Measurements from ENCODE around the gene ERC1. TPM values are rescaled to one million over a fixed set of nuclear protein-coding genes. Genes with fewer than 3 reads are reported as not detected.

ERC1 gene
- total RNA-seq, 1 donor from 2014 or later: 82.2 TPM

DNA sequence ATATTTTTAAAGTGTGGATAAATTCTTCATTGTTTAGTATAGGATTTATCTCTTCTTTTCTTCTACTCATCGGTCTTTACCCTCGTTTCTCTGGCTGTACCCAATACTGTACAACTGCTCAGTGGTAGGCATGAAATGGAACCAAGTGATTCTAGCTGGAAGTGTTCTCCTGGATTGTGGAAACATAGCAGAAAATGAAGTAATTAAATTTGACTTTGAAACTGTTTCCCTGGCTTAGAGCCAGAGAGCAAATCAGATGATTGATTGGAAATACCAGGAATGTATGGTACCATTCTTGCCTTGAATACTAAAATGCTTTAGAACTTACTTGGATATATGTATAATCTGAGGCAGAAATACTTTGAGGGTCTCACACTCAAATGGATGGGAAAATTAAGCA, 292.3 kb downstream of the ERC1 start:
- no peaks in the 10 kb centered on the region for H3K27me3 Mint-ChIP-seq (ENCODE audit: unreplicated experiment)
- TF ChIP-seq, protein P1, sequence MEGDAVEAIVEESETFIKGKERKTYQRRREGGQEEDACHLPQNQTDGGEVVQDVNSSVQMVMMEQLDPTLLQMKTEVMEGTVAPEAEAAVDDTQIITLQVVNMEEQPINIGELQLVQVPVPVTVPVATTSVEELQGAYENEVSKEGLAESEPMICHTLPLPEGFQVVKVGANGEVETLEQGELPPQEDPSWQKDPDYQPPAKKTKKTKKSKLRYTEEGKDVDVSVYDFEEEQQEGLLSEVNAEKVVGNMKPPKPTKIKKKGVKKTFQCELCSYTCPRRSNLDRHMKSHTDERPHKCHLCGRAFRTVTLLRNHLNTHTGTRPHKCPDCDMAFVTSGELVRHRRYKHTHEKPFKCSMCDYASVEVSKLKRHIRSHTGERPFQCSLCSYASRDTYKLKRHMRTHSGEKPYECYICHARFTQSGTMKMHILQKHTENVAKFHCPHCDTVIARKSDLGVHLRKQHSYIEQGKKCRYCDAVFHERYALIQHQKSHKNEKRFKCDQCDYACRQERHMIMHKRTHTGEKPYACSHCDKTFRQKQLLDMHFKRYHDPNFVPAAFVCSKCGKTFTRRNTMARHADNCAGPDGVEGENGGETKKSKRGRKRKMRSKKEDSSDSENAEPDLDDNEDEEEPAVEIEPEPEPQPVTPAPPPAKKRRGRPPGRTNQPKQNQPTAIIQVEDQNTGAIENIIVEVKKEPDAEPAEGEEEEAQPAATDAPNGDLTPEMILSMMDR (IDR thresholded peaks at IDR 0.05; ENCODE audit: partially characterized antibody, unreplicated experiment): no peak
- no peaks in the 10 kb centered on the region for H3K36me3 Mint-ChIP-seq (ENCODE audit: unreplicated experiment)
- H3K9me3 Mint-ChIP-seq (ENCODE audit: unreplicated experiment): no peaks in the 10 kb centered on the region
- H3K27ac Mint-ChIP-seq (ENCODE audit: unreplicated experiment): no peak overlapping the region
- no peak for DNase-seq
- peaks cover 19% of the 10 kb centered on the region for H3K4me1 Mint-ChIP-seq (ENCODE audit: low read depth, unreplicated experiment)
- H3K4me3 Mint-ChIP-seq (ENCODE audit: unreplicated experiment): no peak overlapping the region

DNA sequence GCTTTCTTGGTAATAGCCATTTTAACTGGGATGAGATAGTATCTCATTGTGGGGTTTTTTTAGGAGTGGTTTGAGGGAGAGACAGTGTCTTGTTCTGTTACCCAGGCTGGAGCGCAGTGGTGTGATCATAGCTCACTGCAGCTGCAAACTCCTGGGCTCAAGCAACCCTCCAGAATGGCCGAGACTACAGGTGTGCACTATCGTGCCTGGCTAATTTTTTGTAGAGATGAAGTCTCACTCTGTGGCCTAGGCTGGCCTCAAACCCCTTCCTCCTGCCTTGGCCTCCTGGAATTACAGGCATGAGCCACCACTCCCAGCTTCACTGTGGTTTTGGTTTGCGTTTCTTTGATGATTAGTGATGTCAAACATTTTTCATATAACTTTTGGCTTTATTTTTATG, 293.6 kb downstream of the ERC1 start:
- Mint-ChIP-seq H3K27ac (ENCODE audit: unreplicated experiment) (no peak overlapping the region), H3K27me3 (ENCODE audit: unreplicated experiment) (no peaks in the 10 kb centered on the region)
- no peak for DNase-seq

DNA sequence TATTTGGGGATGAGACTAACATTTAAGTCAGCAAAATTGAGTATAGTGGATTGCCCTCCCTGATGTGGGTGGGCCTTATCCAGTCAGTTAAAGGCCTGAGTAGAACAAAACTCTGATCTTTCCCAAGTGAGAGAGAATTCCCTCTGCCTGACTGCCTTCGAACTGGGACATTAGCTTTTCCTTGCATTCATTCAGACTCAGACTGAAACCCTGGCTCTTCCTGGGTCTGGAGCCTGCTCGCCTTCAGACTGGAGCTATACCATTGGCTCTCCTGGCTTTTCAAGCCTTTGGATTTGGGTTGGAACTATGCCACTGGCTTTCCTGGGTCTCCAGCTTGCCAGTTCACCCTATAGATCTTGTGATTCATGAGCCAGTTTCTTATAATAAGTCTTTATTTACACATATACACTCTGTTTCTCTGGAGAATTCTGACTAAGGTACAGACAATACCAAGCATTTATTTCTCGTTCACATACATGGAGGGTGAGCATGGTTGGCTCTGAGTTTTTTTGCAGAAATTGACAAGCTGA, 296.5 kb downstream of the ERC1 start:
- H3K27me3 Mint-ChIP-seq (ENCODE audit: unreplicated experiment): no peaks in the 10 kb centered on the region
- DNase-seq: no peak
- TF ChIP-seq, protein P1 (IDR thresholded peaks at IDR 0.05; ENCODE audit: partially characterized antibody, unreplicated experiment): no peak
- H3K4me3 Mint-ChIP-seq (ENCODE audit: unreplicated experiment): no peak overlapping the region
- no peaks in the 10 kb centered on the region for H3K9me3 Mint-ChIP-seq (ENCODE audit: unreplicated experiment)
- no peaks in the 10 kb centered on the region for H3K36me3 Mint-ChIP-seq (ENCODE audit: unreplicated experiment)
- H3K27ac Mint-ChIP-seq (ENCODE audit: unreplicated experiment): no peak overlapping the region
- peaks cover 14% of the 10 kb centered on the region for H3K4me1 Mint-ChIP-seq (ENCODE audit: low read depth, unreplicated experiment)

More for the DNA sequence above, 293.6 kb downstream of the ERC1 start:
- Mint-ChIP-seq H3K9me3 (ENCODE audit: unreplicated experiment) (no peaks in the 10 kb centered on the region), H3K4me1 (ENCODE audit: low read depth, unreplicated experiment) (peaks cover 17% of the 10 kb centered on the region), H3K4me3 (ENCODE audit: unreplicated experiment) (no peak overlapping the region), H3K36me3 (ENCODE audit: unreplicated experiment) (no peaks in the 10 kb centered on the region)
- TF ChIP-seq, protein P1 (IDR thresholded peaks at IDR 0.05; ENCODE audit: partially characterized antibody, unreplicated experiment): no peak

DNA sequence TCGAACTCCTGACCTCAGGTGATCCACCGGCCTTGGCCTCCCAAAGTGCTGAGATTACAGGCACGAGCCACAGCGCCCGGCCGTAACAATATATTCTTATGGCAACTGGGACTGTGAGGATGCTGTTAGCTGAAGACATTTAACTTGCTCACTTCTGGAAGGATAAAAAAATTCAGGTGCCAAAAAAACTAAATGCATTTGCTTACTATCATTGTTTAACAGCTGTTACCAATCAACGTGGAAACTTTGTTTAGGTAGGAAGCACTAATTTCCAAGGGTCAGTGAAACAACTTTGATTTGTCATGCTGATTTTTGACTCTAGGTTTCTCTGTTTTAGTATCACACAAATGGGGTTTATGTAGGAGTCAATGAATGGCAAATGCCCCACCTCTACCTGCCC, 297.3 kb downstream of the ERC1 start:
- Mint-ChIP-seq H3K4me3 (ENCODE audit: unreplicated experiment) (no peak overlapping the region), H3K27ac (ENCODE audit: unreplicated experiment) (no peak overlapping the region), H3K4me1 (ENCODE audit: low read depth, unreplicated experiment) (peaks cover 8% of the 10 kb centered on the region), H3K36me3 (ENCODE audit: unreplicated experiment) (no peaks in the 10 kb centered on the region), H3K9me3 (ENCODE audit: unreplicated experiment) (no peaks in the 10 kb centered on the region), H3K27me3 (ENCODE audit: unreplicated experiment) (no peaks in the 10 kb centered on the region)
- DNase-seq: no peak
- TF ChIP-seq, protein P1 (IDR thresholded peaks at IDR 0.05; ENCODE audit: partially characterized antibody, unreplicated experiment): no peak

DNA sequence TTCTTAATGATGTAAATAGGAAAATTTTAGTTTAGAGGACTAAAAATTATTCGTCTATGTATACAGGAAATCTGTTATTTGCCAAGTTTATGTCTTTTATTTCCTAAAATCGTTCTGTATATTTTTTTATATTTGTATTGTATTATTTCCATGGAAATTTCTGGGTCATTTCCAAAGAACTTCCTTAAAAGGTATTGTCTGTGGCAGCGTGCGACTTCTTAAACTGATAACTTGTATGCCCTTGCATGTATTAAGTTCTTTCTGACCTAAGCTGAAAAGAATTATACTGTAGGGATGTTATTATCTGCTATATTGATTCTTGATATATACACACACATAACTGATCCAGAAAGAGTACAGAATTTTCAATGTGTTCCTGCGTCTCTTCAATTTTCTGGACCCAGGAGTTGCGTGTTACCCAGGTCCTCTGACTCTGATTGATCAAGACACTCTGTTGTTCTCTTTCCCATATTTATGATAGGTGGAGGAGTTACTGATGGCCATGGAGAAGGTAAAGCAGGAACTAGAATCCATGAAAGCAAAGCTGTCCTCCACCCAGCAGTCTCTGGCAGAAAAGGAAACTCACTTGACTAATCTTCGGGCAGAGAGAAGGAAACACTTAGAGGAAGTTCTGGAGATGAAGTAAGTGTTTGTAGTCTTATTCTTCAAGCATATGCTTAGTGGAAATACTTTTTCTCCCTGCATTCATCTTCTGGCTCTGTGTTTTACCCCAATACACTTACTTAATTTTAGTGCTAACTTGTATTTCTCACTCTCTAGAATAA, 298.5 kb downstream of the ERC1 start:
- Mint-ChIP-seq H3K36me3 (ENCODE audit: unreplicated experiment) (no peaks in the 10 kb centered on the region), H3K27me3 (ENCODE audit: unreplicated experiment) (no peaks in the 10 kb centered on the region), H3K4me1 (ENCODE audit: low read depth, unreplicated experiment) (no peaks in the 10 kb centered on the region), H3K27ac (ENCODE audit: unreplicated experiment) (no peak overlapping the region), H3K4me3 (ENCODE audit: unreplicated experiment) (no peak overlapping the region), H3K9me3 (ENCODE audit: unreplicated experiment) (no peaks in the 10 kb centered on the region)
- TF ChIP-seq, protein P1 (IDR thresholded peaks at IDR 0.05; ENCODE audit: partially characterized antibody, unreplicated experiment): no peak
- DNase-seq: no peak

Data from glutamatergic neuron (in vitro differentiated cells).